ENCODE measurements around the gene MPPED2.

Gene MPPED2, protein sequence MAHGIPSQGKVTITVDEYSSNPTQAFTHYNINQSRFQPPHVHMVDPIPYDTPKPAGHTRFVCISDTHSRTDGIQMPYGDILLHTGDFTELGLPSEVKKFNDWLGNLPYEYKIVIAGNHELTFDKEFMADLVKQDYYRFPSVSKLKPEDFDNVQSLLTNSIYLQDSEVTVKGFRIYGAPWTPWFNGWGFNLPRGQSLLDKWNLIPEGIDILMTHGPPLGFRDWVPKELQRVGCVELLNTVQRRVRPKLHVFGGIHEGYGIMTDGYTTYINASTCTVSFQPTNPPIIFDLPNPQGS

GRCh38 chr11:30586251-30587144, at the start of gene MPPED2:
Gene MPPED2 (minus strand): TSS chr11:30586353. CDS start chr11:30580373, 5,980 bp downstream.
- peak; percentile 42 for DNase-seq (ENCODE audit: low spot score)

DNA sequence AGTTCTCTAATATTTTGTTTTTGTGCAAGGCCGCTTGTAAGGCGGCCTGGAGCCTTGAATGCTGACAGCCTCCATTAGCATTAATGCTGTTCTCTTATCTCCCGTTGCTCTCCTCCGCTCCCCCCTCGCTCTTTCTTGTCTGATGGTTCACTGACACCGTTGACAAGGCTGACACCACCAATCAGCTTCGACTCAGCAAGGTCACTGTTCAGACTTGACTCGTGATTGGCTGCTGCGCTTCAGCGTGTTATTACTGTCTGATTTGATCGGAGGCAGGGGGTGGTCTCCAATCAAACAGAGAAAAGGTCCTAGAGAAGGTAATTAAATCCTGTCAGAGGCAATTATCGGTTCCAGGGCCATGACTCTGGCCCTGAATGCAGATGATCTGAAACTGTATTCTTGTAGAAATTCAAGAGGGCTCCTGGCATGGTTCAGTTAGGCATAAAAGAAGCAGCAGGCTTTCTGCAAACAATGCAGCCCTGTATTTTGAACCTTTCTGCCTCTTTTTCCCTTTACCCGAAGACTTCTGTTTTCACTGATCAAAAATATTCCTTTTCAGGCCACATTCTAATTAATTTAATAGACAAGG, 49.3 kb upstream of the MPPED2 start:
- DNase-seq (ENCODE audit: low spot score) = peak; percentile 97

DNA sequence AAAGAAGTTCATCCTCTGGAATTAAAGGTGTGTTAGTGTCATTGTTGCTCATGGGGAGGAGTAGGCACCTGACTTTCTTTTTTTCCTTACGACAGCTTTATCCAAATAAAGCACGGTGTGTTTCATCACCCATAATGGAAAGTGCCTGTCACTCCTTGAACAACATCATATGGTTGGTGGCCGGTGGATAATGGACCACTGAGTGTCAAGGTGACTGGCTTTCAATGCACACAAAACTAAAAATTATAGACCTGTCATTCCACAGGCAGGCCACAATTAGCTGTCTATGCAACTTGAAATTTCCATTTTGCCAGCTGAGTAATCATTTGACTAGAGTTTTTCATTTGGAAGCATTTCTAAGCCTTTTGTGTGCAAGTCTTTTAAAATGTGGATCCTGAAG, 45.0 kb upstream of the MPPED2 start:
- no peak for DNase-seq (ENCODE audit: low spot score)

DNA sequence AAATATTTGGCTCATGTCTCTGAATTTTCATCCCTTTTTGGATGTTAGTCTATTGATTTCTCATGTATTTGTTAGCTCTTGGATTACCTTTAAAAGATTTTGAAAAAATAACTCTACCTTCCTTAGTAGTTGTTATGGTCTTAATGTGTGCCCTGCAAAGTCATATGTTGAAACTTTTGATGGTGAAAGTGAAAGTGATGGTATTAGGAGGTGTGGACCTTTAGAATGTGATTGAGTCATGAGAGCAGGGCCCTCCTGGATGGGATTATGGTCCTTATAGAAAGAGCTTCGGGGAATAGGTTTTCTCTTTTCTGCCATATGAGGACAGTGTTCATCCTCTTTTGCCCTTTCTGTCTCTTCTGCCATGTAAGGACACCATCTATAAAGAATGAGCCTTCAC, 33.6 kb upstream of the MPPED2 start:
- no peak for DNase-seq (ENCODE audit: low spot score)

GRCh38 chr11:30617762-30618161, 31.6 kb upstream of the MPPED2 start:
- DNase-seq (ENCODE audit: low spot score) = no peak

- DNase-seq (ENCODE audit: low spot score) = no peak
These were observed 24.5 kb upstream of the MPPED2 start for GRCh38 chr11:30610628-30611027.

- DNase-seq (ENCODE audit: low spot score) = no peak
These were observed 22.4 kb upstream of the MPPED2 start for GRCh38 chr11:30608534-30608933.

- no peak for DNase-seq (ENCODE audit: low spot score)
These were observed 19.0 kb upstream of the MPPED2 start for GRCh38 chr11:30605036-30605605.

GRCh38 chr11:30603357-30603756, 17.2 kb upstream of the MPPED2 start:
- DNase-seq (ENCODE audit: low spot score) = no peak

DNA sequence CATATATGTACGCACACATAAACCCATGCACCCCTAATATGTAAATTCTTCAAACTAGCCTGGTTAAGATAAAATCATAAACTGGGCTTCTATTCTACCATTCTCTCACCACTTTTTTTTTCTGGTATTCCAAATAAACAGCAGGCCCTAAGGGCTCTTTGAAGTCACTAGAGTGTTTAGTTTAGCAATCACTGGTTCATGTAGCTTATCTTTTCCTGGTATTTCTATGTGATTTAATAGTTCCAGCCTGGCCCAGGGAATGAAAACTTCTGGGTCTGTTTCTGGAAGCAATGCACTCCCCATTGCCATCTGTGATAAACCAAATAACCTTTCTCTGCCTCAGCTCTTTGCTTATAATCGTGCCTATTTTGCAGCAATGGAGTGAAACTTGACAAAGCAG, 10.7 kb upstream of the MPPED2 start:
- no peak for DNase-seq (ENCODE audit: low spot score)

DNA sequence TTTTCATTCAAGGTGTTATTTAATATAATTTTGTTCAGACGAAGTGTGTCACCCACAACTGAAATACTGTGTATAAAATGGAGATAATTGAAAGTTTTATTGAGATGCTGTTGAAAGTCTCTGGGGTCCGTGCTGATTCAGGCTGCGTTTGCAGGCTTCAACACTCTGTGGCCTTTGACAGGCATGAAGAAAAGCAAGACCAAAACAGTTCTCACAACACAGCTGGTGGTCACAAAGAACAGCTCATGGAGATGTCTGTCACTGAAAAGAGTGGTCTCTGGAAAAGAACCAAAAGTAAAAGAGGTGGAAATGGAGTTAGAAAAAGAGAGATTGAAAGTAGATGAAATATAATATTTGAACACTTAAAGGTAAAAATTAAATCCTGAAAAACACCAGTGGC, 9.8 kb upstream of the MPPED2 start:
- DNase-seq (ENCODE audit: low spot score) = no peak

DNA sequence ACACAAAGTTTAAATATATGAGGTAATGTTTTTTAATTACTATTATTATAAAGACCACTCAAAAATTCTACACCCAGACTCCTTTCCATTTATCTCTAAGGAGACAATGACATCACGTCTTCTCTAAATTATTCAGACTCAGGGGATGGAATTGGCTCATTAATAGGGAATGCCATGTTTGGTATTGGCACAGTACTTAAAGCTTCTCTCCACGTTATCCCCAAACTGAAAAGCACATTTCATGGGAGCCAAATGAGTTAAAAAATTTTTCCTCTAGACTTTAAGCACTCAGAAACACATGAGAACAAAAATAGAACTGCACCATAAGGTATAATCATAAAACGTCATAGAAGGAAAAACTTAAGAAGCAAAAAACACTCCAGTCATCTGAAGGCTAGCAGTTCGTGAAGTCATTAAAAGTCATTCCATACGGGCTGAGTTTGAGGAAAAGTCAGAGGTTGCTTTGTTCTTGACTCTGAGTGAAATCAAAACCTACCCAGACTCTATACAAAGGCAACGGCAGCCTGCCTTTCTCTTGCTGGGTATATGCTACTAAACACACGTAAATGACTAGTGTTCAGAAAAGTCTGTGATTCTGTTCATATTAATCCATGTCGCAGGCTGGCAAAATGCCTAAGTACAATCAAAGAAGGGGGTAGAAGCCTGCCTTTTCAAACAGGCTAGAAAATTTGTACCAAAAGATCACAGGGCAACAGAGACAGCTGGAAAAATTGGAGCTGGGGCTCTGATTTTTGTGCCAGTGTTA, 8.7 kb upstream of the MPPED2 start:
- DNase-seq (ENCODE audit: low spot score) = no peak

GRCh38 chr11:30587269-30587812, 1.2 kb upstream of the MPPED2 start:
- DNase-seq (ENCODE audit: low spot score) = no peak

DNA sequence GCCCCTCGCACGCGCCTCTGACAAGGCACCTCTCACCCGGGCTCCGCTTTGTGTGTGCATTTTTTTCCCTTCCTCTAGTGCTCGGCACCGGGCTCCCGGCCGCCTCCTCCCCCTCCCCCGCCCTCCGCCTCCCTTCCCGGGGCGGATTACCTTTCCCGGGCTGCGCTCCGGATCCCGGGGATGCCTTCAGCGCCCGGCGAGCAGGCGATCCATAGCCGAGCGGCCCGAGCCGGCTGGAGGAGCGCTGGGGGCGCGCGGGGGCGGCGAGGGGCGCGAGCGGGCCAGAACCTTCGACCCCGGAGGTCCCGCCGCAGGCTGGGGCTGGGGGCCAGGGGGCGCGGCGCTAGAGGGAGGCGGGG, 282 bp downstream of the MPPED2 start:
- no peak for DNase-seq (ENCODE audit: low spot score)

- DNase-seq (ENCODE audit: low spot score) = no peak
These were observed 845 bp downstream of the MPPED2 start for GRCh38 chr11:30585125-30585891.

GRCh38 chr11:30583476-30584280, 2.5 kb downstream of the MPPED2 start:
- peak; percentile 30 for DNase-seq (ENCODE audit: low spot score)

- no peak for DNase-seq (ENCODE audit: low spot score)
These were observed 3.4 kb downstream of the MPPED2 start for GRCh38 chr11:30582726-30583125.

- DNase-seq (ENCODE audit: low spot score) = no peak
These were observed 4.5 kb downstream of the MPPED2 start for GRCh38 chr11:30581675-30582074.

- DNase-seq (ENCODE audit: low spot score) = no peak
These were observed 5.6 kb downstream of the MPPED2 start for GRCh38 chr11:30580573-30580972.
